Body of pancreas (tissue), 4 donors: ENCODE measurements around the gene CLEC4C.

ENCODE experiments used
- POLR2A ChIP-seq, 3 donors: fragments of 450-650 bp; IDR thresholded peaks; one replicate each; pipeline ENCODE4 v1.6.1; 2016; ENCODE audit warnings: antibody characterized with exemption in 3 of 3, mild to moderate bottlenecking in 2 of 3
- TF ChIP-seq, protein P1 (sequence below), 7 experiments: fragments of 450-650 bp in 4 of 7; fragments of 200-600 bp in 3 of 7; sonication (generic) in 3 of 7; IDR thresholded peaks; one replicate each; pipeline ENCODE4 v1.5.1; 2016 to 2019; ENCODE audit warnings: antibody characterized with exemption in 7 of 7

DNA sequence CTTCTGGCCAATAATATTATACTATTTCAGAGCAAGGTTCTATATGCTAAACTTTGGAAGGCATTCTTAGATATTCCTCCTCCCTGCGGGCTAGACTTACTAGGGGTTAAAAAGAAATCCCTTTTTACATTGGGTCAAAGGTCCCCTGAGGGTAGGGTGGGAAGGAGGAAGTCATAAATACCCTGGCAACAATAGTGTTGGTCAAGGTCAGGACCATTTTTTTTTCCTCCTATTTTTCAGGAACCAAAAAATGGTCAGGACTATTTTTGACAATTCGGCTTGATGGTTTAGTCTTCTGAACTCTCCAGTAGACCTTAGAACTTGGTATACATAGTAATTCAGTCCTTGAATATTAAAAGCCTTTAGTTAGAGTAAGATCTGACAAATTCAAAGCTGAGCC is 37.5 kb upstream of the CLEC4C start:
- no peak for TF ChIP-seq POLR2A (IDR thresholded peaks at IDR 0.05)
- TF ChIP-seq, protein P1, sequence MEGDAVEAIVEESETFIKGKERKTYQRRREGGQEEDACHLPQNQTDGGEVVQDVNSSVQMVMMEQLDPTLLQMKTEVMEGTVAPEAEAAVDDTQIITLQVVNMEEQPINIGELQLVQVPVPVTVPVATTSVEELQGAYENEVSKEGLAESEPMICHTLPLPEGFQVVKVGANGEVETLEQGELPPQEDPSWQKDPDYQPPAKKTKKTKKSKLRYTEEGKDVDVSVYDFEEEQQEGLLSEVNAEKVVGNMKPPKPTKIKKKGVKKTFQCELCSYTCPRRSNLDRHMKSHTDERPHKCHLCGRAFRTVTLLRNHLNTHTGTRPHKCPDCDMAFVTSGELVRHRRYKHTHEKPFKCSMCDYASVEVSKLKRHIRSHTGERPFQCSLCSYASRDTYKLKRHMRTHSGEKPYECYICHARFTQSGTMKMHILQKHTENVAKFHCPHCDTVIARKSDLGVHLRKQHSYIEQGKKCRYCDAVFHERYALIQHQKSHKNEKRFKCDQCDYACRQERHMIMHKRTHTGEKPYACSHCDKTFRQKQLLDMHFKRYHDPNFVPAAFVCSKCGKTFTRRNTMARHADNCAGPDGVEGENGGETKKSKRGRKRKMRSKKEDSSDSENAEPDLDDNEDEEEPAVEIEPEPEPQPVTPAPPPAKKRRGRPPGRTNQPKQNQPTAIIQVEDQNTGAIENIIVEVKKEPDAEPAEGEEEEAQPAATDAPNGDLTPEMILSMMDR (IDR thresholded peaks at IDR 0.05), result no peak
